Panc1 (cell line): ENCODE results near the gene ZNF92. TPM values are rescaled to one million over a fixed set of nuclear protein-coding genes. Genes with fewer than 3 reads are reported as not detected.

Source experiments
- ATAC-seq: fragments of 200-7000 bp; cut with Tn5 transposase; 2 replicates; pipeline ENCODE4 v1.9.1; 2020; ENCODE audit warnings: mild to moderate bottlenecking, moderate library complexity
- Bru-seq: library from RNA; stranded (reverse); fragments of 400-500 nt; gene quantifications from one replicate; lab custom pipeline; 2021; lab: Mats Ljungman, UMichigan
- BruChase-seq, 2 experiments: library from RNA; stranded (reverse); fragments of 400-500 nt; gene quantifications; one replicate each; lab custom pipeline; 2021; lab: Mats Ljungman, UMichigan
- BruUV-seq: library from RNA; stranded (reverse); fragments of 400-500 nt; replicated peaks from 2 replicates; lab custom pipeline; 2021; lab: Mats Ljungman, UMichigan
- CTCF ChIA-PET: fragments of 300-600 bp; sonication (Branson Sonifier 250); formaldehyde crosslinking; loops from one replicate; lab custom pipeline; 2022; ENCODE audit warnings: antibody characterized with exemption; lab: Charles Lee
- POLR2A ChIA-PET: fragments of 300-600 bp; sonication (Branson Sonifier 250); formaldehyde crosslinking; loops from one replicate; lab custom pipeline; 2022; ENCODE audit warnings: antibody characterized with exemption; lab: Charles Lee
- DNase-seq: peaks from one replicate; pipeline ENCODE4 v3.0.0-alpha.2; 2010; ENCODE audit warnings: low read depth, low spot score
- H3K27ac ChIP-seq: 2 replicates; pipeline ENCODE4 v1.5.1; 2011; ENCODE audit warnings: mild to moderate bottlenecking, low read length, inconsistent platforms
- H3K27me3 ChIP-seq: fragments of 200-500 bp; sonication (Bioruptor generic); 2 replicates; pipeline ENCODE4 v1.6.0; 2014; ENCODE audit warnings: low read length, inconsistent platforms; ENCODE audit not compliant: control insufficient read depth, insufficient read depth
- H3K36me3 ChIP-seq: fragments of 200-500 bp; sonication (Bioruptor generic); 2 replicates; pipeline ENCODE4 v1.5.1; 2014; ENCODE audit warnings: inconsistent platforms, mild to moderate bottlenecking, low read length, moderate library complexity; ENCODE audit not compliant: control insufficient read depth, insufficient read depth
- H3K4me1 ChIP-seq: 2 replicates; pipeline ENCODE4 v1.5.1; 2011; ENCODE audit warnings: inconsistent platforms, mild to moderate bottlenecking, low read length, moderate library complexity; ENCODE audit not compliant: control insufficient read depth, insufficient read depth
- H3K4me3 ChIP-seq, 2 experiments: 2 replicates each; pipeline ENCODE4 v1.5.1; 2011 to 2012; ENCODE audit warnings: low read depth in 2 of 2, low read length in 2 of 2, mild to moderate bottlenecking in 2 of 2, inconsistent platforms in 1 of 2, moderate library complexity in 1 of 2
- H3K9me3 ChIP-seq: fragments of 200-500 bp; sonication (Bioruptor generic); 2 replicates; pipeline ENCODE4 v1.5.1; 2014; ENCODE audit warnings: low read depth, mild to moderate bottlenecking, inconsistent platforms, low read length, moderate library complexity; ENCODE audit not compliant: control insufficient read depth, insufficient read depth
- POLR2AphosphoS5 ChIP-seq: IDR thresholded peaks from 2 replicates; pipeline ENCODE4 v1.6.1; 2012; ENCODE audit warnings: mild to moderate bottlenecking, low read depth, low read length, moderate library complexity
- SIN3A ChIP-seq: IDR thresholded peaks from 2 replicates; pipeline ENCODE4 v1.6.1; 2012; ENCODE audit warnings: low read depth, mild to moderate bottlenecking, low read length, moderate library complexity, borderline replicate concordance; ENCODE audit not compliant: insufficient read depth
- TCF7L2 ChIP-seq: IDR thresholded peaks from 2 replicates; pipeline ENCODE4 v1.6.1; 2011; ENCODE audit warnings: mild to moderate bottlenecking, low read depth, low read length, inconsistent platforms
- in situ Hi-C: cut with HindIII; loops from 2 replicates; pipeline ENCODE4 v1.10.0; 2016; ENCODE audit warnings: low sequenced_read_pairs, low pct_unique_long_range_greater_than_20kb
- intact Hi-C: fragments of 100-400 bp; cut with micrococcal nuclease; formaldehyde crosslinking; loops from one replicate; pipeline ENCODE4 v1.10.0; 2022; ENCODE audit not compliant: unreplicated experiment
- long read RNA-seq: library from polyadenylated mRNA; unstranded; transcript quantifications from one replicate; pipeline ENCODE4 v2.0.0, GENCODE V29; 2021; ENCODE audit not compliant: unreplicated experiment
- polyA plus RNA-seq: library from polyadenylated mRNA; unstranded; fragments of >200 nt; gene quantifications from one replicate; pipeline ENCODE4 v1.2.1, GENCODE V29; 2012; ENCODE audit warnings: missing spikeins; ENCODE audit not compliant: insufficient read length
- total RNA-seq: library from RNA; stranded (reverse); gene quantifications from one replicate; pipeline ENCODE4 v1.2.1, GENCODE V29; 2021; ENCODE audit not compliant: unreplicated experiment
- TF ChIP-seq, protein P1 (sequence below), 2 experiments: IDR thresholded peaks; 2 replicates each; pipeline ENCODE4 v1.6.1; 2011 to 2012; ENCODE audit warnings: low read depth in 2 of 2, control low read depth in 1 of 2, low read length in 1 of 2, mild to moderate bottlenecking in 1 of 2, moderate library complexity in 1 of 2; ENCODE audit not compliant: insufficient read depth in 1 of 2
- TF ChIP-seq, protein P2 (sequence below): fragments of 450-650 bp; IDR thresholded peaks from 2 replicates; pipeline ENCODE4 v1.5.1; 2017; ENCODE audit warnings: mild to moderate bottlenecking

Gene ZNF92
- total RNA-seq: 10.7 TPM
- 3.3 TPM for polyA plus RNA-seq
- percentile 93 among the genes with signal in this experiment for Bru-seq, nascent RNA
- percentile 74 among the genes with signal in this experiment for BruChase-seq, experiment 1, labeled RNA remaining after a 2-hour chase
- BruChase-seq, experiment 2, labeled RNA remaining after a 6-hour chase: percentile 59 among the genes with signal in this experiment
- long read RNA-seq, transcript ZNF92-201 (4 exons, 3,210 nt): major isoform, 13 of 19 reads
- long read RNA-seq, partial matches to known transcripts: 0 of 19 reads
- long read RNA-seq, other reads (novel, unspliced or antisense): 3 of 19 reads

DNA sequence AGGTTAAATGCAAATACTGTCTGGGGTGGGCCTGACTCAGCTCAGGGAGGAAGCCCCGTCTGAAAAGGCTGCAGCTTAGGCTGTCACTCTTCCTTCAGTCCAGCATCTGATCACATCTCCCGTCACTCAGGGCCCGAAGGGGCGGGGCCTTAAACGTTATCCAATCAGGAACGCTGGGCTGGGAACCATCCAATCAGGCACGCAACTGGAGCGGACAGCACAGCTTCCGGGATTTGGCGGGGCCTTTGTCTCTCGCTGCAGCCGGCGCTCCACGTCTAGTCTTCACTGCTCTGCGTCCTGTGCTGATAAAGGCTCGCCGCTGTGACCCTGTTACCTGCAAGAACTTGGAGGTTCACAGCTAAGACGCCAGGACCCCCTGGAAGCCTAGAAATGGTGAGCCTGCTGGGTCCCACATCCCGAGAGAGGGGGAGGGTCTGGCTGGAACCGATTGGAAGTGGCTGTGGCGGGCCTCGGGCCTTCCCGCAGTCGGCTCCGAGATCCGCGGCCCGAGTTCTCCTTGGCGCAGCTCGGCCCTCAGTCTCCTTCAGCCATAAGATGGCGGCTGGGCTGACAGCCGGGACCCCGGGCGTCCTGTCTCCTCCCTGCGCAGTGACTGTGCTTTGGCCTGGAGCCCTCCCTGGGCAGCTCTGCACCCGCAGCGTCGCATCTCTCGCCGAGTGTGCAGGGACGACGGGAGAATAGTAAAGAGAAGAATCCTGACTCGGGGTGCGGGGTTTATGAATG is at the start of gene ZNF92:
Gene ZNF92, plus strand, starts transcription at position 248 of the 744 bp plus-strand sequence. Its CDS starts 143 bp downstream, at position 391.
- TF ChIP-seq, protein P1, sequence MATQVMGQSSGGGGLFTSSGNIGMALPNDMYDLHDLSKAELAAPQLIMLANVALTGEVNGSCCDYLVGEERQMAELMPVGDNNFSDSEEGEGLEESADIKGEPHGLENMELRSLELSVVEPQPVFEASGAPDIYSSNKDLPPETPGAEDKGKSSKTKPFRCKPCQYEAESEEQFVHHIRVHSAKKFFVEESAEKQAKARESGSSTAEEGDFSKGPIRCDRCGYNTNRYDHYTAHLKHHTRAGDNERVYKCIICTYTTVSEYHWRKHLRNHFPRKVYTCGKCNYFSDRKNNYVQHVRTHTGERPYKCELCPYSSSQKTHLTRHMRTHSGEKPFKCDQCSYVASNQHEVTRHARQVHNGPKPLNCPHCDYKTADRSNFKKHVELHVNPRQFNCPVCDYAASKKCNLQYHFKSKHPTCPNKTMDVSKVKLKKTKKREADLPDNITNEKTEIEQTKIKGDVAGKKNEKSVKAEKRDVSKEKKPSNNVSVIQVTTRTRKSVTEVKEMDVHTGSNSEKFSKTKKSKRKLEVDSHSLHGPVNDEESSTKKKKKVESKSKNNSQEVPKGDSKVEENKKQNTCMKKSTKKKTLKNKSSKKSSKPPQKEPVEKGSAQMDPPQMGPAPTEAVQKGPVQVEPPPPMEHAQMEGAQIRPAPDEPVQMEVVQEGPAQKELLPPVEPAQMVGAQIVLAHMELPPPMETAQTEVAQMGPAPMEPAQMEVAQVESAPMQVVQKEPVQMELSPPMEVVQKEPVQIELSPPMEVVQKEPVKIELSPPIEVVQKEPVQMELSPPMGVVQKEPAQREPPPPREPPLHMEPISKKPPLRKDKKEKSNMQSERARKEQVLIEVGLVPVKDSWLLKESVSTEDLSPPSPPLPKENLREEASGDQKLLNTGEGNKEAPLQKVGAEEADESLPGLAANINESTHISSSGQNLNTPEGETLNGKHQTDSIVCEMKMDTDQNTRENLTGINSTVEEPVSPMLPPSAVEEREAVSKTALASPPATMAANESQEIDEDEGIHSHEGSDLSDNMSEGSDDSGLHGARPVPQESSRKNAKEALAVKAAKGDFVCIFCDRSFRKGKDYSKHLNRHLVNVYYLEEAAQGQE (IDR thresholded peaks at IDR 0.05; ENCODE audit: insufficient read depth in 1 of 2, low read depth in 2 of 2, low read length in 1 of 2): no peak
- peak; percentile 95 for TF ChIP-seq POLR2AphosphoS5
- TF ChIP-seq TCF7L2: peak; percentile 82
- peak; percentile 91 for TF ChIP-seq SIN3A
- TF ChIP-seq, protein P2, sequence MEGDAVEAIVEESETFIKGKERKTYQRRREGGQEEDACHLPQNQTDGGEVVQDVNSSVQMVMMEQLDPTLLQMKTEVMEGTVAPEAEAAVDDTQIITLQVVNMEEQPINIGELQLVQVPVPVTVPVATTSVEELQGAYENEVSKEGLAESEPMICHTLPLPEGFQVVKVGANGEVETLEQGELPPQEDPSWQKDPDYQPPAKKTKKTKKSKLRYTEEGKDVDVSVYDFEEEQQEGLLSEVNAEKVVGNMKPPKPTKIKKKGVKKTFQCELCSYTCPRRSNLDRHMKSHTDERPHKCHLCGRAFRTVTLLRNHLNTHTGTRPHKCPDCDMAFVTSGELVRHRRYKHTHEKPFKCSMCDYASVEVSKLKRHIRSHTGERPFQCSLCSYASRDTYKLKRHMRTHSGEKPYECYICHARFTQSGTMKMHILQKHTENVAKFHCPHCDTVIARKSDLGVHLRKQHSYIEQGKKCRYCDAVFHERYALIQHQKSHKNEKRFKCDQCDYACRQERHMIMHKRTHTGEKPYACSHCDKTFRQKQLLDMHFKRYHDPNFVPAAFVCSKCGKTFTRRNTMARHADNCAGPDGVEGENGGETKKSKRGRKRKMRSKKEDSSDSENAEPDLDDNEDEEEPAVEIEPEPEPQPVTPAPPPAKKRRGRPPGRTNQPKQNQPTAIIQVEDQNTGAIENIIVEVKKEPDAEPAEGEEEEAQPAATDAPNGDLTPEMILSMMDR: no peak
- peaks cover 9% of the 10 kb centered on the region for H3K4me1 ChIP-seq
- ChIA-PET POLR2A (interaction anchor here (0.6 kb wide), 1 partner anchor 140 kb away, joined by 3 read pairs; no protein-coding TSS in a partner anchor), CTCF (no interaction called here)
- ATAC-seq: peak; percentile 99
- no TSS peak for BruUV-seq
- in situ Hi-C loops (no loop called here), intact Hi-C loops (no loop called here)
- H3K9me3 ChIP-seq: no peaks in the 10 kb centered on the region
- H3K27ac ChIP-seq: peak within 1 kb of the TSS; percentile 89
- DNase-seq: peak; percentile 95
- peak within 1 kb of the TSS; percentile 81 to 95 for H3K4me3 ChIP-seq
- peaks cover 4% of the 10 kb centered on the region for H3K36me3 ChIP-seq
- H3K27me3 ChIP-seq: no peaks in the 10 kb centered on the region

DNA sequence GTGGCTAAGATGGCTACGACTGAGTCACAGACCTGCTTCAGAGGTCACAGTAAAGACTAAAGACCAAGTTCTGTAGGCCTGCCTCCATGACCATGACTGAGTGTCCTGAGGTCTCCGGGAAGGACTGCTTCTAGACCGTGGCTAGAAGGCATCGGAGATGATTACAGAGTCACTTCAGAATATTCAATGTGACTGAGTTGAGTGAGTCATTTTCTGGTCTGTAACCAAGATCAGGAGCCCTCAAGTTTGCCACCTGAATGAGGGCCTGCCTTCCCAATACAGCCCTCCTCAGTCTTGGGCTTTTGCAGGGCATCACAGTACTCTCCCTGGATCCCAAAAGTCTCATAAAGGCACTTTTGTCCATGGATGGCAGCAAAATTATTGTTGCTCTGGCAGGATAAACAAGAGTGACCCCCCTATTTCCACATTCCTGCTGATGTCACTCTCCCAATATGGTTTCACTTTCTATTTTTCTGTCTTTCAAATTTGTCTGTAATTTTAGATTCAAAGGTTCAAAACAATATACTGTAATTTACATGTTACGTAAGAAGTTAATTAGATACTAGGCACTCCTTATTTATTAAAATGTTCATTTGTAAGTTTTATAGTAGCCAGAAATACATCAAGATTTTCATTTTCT is 47.7 kb upstream of the ZNF92 start:
- CTCF ChIA-PET: no interaction called here
- ATAC-seq: no peak; the same call in 1 of the 2 replicates
- no TSS peak for BruUV-seq

More for the DNA sequence above, 47.7 kb upstream of the ZNF92 start:
- no peaks in the 10 kb centered on the region for H3K9me3 ChIP-seq
- in situ Hi-C loops (no loop called here), intact Hi-C loops (no loop called here)
- no peak for DNase-seq
- POLR2A ChIA-PET: no interaction called here
- no peaks in the 10 kb centered on the region for H3K27me3 ChIP-seq
- no peaks in the 10 kb centered on the region for H3K36me3 ChIP-seq
- TF ChIP-seq, protein P2: no peak
- TF ChIP-seq TCF7L2: no peak
- no peak for TF ChIP-seq SIN3A
- TF ChIP-seq POLR2AphosphoS5: no peak
- TF ChIP-seq, protein P1 (IDR thresholded peaks at IDR 0.05; ENCODE audit: insufficient read depth in 1 of 2, low read depth in 2 of 2, low read length in 1 of 2): no peak
- H3K27ac ChIP-seq: no peak overlapping the region
- H3K4me1 ChIP-seq: no peaks in the 10 kb centered on the region
- H3K4me3 ChIP-seq: no peak overlapping the region
